ENCODE measurements around the gene PSPN.
"Not testable (repeated sequence)": the region's sequence is repeated elsewhere in the genome, so short reads cannot be mapped to it uniquely, and the experiment has no call there.

Gene PSPN

DNA sequence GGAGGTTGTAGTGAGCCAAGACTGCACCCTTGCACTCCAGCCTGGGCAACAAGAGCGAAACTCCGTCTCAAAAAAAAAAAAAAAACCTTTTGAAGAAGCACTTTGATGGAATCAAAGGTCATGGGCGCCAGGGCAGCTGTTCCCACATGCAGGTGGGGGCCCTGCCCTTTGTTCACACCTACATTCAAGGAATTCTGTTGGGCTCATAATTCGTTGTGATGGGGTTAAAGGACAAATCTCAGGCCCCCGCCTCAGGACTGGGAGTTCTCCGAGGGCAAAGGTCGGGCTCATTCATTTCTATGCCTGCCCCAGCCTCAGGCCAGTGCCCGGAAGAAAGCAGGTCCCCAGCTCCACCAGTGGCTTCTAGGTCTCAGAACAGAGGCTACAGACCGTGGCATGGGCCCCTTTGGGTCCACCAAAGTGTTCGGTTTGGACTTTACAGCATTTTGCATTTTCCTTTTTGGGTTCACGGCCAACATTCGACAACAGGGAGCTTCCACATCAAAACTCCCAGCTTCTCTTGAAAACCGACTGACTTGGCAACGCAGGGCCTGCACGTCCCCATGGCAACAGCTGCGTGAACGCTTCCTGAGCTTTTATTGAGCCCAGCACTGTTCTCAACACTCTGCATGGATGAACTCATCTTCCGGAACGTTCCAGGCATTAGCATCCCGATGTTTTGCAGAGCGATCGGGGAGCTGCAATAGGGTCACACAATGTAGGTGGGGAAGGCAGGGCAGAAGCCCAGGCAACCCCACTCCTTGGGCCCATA lies 27.3 kb upstream of the PSPN start:
- DNase-seq (ENCODE audit: low read depth, low spot score), result no peak

DNA sequence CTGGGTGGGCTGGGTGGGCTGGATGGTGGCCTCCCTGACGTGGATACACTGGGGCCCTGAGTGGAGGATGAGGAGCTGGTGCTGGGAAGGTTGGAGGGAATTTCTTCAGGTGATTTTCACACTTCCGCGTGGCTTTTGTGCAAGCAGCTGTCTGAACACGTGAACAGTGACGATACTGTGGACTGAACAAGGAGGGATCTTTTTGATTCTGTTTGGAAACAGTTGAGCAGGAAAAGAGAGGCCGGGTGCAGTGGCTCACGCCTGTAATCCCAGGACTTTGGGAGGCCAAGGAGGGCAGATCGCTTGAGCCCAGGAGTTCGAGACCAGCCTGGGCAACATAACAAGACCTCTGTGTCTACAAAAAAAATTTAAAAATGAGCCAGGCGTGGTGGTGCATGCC lies 26.3 kb upstream of the PSPN start:
- no peak for DNase-seq (ENCODE audit: low read depth, low spot score)

GRCh38 chr19:6400062-6400944 lies 24.6 kb upstream of the PSPN start:
- DNase-seq (ENCODE audit: low read depth, low spot score), result not testable (repeated sequence)

GRCh38 chr19:6396305-6396704 lies 20.6 kb upstream of the PSPN start:
- DNase-seq (ENCODE audit: low read depth, low spot score), result no peak

- DNase-seq (ENCODE audit: low read depth, low spot score), result no peak
Observed at GRCh38 chr19:6394831-6395230, 19.1 kb upstream of the PSPN start.

- no peak for DNase-seq (ENCODE audit: low read depth, low spot score)
Observed at GRCh38 chr19:6393983-6394412, 18.3 kb upstream of the PSPN start.

- peak; percentile 97 for DNase-seq (ENCODE audit: low read depth, low spot score)
Observed at GRCh38 chr19:6393074-6393982, 17.6 kb upstream of the PSPN start, which contains the start of gene GTF2F1. TSS of gene GTF2F1 (minus strand) at chr19:6393164. CDS start at chr19:6392995, 169 bp downstream.

DNA sequence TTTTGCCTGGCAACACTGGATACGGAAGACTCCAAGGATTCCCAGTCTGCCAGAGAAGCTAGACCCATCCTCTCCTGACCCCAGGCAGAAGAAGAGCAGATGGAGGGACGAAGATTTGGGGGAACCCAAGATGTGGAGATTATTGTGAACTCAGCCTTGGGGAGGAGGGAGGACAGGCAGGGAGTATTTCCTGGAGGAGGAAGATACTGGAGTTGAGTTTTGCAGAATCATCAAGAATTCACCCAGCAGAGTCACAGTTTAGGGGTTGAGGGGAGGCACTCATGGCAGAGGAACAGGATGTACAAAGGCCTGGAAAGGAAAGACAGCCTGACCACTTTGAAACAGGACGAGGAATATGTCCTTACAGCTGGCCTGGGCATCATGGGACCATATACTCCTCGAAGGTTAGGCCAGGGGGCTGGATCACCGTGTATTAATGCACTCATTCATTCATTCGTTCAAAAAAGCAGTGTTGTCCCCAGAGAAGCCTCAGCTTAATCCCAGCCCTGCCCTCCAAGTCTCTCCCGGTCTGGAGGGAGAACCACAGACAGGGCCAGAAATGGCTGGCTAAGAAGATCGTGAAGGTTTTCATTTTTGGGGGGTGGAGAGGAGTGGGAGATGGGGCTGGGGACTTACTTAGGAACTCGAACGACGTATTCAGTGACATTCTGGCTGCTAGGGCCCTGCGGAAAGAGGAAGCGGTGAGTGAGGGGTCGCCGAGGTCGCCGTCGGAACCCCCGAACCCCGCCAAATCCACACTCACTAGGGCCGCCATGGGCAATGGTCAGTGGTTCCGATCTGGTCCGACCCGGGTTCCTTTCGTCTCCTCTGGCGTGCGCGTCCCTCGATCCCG lies 16.7 kb upstream of the PSPN start:
- no peak for DNase-seq (ENCODE audit: low read depth, low spot score)

DNA sequence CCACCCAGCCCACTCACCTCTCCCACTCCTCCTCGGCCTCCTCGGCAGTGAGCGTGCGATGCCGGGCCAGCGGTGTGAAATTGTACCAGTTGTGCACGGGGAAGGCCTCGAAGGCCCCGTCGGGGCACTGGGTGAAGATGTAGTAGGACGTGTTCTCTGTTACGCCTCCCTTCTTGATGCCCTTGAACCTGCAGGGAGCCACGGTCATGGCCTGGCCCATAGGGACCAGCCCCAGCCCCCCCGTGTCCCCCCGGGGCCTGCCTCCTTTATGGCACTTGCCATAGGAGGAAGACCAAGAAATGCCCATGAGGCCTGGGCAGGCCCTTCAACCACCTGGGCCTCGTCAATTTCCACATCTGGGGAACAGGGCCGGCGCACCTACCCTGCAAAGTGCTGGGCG lies 11.6 kb upstream of the PSPN start:
- no peak for DNase-seq (ENCODE audit: low read depth, low spot score)

DNA sequence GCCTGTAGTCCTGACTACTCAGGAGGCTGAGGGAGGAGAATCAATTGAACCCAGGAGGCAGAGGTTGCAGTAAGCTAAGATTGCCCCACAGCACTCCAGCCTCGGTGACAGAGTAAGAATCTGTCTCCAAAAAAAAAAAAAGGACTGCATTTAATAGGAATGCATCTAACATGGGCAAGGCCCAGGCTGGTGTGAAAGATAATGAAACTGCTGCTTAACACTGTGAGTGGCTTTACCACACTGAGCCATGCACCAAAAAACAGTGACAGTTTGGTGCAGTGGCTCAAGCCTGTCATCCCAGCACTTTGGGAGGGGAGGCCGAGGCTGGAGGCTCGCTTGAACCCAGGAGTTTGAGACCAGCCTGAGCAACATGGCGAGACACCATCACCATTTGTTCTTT lies 8.6 kb upstream of the PSPN start:
- no peak for DNase-seq (ENCODE audit: low read depth, low spot score)

GRCh38 chr19:6383188-6383587 lies 7.5 kb upstream of the PSPN start:
- no peak for DNase-seq (ENCODE audit: low read depth, low spot score)

- DNase-seq (ENCODE audit: low read depth, low spot score), result no peak
Observed at GRCh38 chr19:6381030-6381750, 5.5 kb upstream of the PSPN start.

DNA sequence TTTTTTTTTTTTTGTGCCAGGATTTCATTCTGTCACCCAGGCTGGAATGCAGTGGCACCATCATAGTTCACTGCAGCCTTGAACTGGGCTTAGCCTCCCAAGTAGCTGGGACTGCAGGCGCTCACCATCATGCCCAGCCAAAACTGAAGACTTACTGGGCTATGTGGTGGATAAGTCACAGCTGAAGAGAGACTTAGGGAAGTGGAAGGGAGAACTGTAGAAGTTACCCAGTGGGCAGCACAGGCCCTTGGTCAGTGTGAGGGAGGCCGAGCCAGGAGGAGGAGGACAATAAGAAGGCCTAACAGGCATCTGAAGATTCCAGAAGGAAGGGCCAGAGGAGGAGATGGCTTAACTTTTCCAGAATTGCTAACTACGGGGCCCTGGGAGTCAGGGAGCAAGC lies 4.0 kb upstream of the PSPN start:
- no peak for DNase-seq (ENCODE audit: low read depth, low spot score)

- DNase-seq (ENCODE audit: low read depth, low spot score), result no peak
Observed at GRCh38 chr19:6378486-6378885, 2.8 kb upstream of the PSPN start.

- DNase-seq (ENCODE audit: low read depth, low spot score), result peak; percentile 85
Observed at GRCh38 chr19:6378041-6378440, 2.3 kb upstream of the PSPN start.

DNA sequence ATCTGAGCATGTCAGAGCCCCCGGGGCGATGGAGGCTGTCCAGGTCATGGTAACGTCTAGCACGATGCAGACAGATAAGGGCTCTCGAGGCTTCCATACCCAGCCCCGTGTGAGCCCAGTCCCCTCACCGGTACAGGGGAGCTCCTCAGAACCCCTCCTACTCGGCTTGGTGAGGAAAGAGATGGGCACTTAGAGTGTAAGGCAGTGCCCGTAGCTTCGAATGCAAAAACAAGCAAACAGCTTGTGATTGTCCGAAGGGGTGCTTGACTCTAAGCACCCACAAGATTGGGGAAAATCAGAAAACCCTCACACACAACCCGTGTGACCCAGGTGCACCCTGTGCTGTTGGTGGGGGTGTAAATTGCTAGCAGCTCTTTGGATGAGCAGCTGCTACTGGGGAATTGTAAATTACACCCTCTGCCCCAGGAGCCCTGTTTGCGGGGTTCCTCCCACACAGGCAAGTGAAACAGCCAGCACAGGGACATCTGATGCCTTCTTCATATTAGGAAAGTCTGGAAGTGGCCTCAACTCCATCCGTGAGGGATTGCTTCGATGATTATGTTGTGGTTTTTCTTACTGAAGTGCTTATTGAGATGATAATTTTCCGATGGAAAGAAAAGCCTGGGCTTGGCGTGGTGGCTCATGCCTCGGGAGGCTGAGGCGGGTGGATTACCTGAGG lies 918 bp upstream of the PSPN start:
- no peak for DNase-seq (ENCODE audit: low read depth, low spot score)

- no peak for DNase-seq (ENCODE audit: low read depth, low spot score)
Observed at GRCh38 chr19:6374711-6375410, 872 bp downstream of the PSPN start.

- DNase-seq (ENCODE audit: low read depth, low spot score), result no peak
Observed at GRCh38 chr19:6374161-6374709, 1.5 kb downstream of the PSPN start.

GRCh38 chr19:6373813-6374108 lies 2.0 kb downstream of the PSPN start:
- DNase-seq (ENCODE audit: low read depth, low spot score), result no peak
